Glomerular endothelial cell (primary cell): ENCODE data around the gene CEP170B. TPM values are rescaled to one million over a fixed set of nuclear protein-coding genes. Genes with fewer than 3 reads are reported as not detected.

Experiments used
- DNase-seq: peaks from one replicate; pipeline ENCODE4 v3.0.0-alpha.2; 2011; ENCODE audit warnings: low read depth, low spot score; ENCODE audit errors: extremely low read depth
- total RNA-seq: library from RNA; depleted of rRNA; stranded (reverse); fragments of >200 nt; gene quantifications from 2 replicates; pipeline ENCODE4 v1.2.3, GENCODE V29; 2015

CEP170B gene
- total RNA-seq, 1 donor from 2014 or later, result 37.0 TPM

GRCh38 chr14:104928391-104929133 lies 63.5 kb downstream of the CEP170B start:
- DNase-seq, result no peak

GRCh38 chr14:104929268-104930230 lies 64.5 kb downstream of the CEP170B start:
- no peak for DNase-seq

- no peak for DNase-seq
Observed at GRCh38 chr14:104930526-104931303, 65.6 kb downstream of the CEP170B start.

- no peak for DNase-seq
Observed at GRCh38 chr14:104931304-104931770, 66.3 kb downstream of the CEP170B start.

GRCh38 chr14:104931771-104932675 lies 67.0 kb downstream of the CEP170B start:
- DNase-seq, result no peak

- DNase-seq, result no peak
Observed at GRCh38 chr14:104932676-104933631, 67.9 kb downstream of the CEP170B start.

- DNase-seq, result no peak
Observed at GRCh38 chr14:104933746-104934733, 69.0 kb downstream of the CEP170B start.

GRCh38 chr14:104935026-104935650 lies 70.1 kb downstream of the CEP170B start:
- DNase-seq, result no peak

GRCh38 chr14:104935955-104936354 lies 70.9 kb downstream of the CEP170B start:
- no peak for DNase-seq

GRCh38 chr14:104936361-104937155 lies 71.5 kb downstream of the CEP170B start:
- DNase-seq, result no peak

GRCh38 chr14:104937161-104937560 lies 72.1 kb downstream of the CEP170B start:
- DNase-seq, result no peak

GRCh38 chr14:104937694-104938365 lies 72.8 kb downstream of the CEP170B start:
- no peak for DNase-seq

GRCh38 chr14:104938436-104938835 lies 73.4 kb downstream of the CEP170B start:
- DNase-seq, result no peak

- DNase-seq, result no peak
Observed at GRCh38 chr14:104938960-104939359, 73.9 kb downstream of the CEP170B start.

- DNase-seq, result no peak
Observed at GRCh38 chr14:104939666-104940410, 74.8 kb downstream of the CEP170B start.
